ENCODE results near the gene HS3ST3A1. TPM values are rescaled to one million over a fixed set of nuclear protein-coding genes. Genes with fewer than 3 reads are reported as not detected.

The HS3ST3A1 gene
- total RNA-seq, 2 experiments from 2014 or later = 0.21 TPM; not detected in 1

DNA sequence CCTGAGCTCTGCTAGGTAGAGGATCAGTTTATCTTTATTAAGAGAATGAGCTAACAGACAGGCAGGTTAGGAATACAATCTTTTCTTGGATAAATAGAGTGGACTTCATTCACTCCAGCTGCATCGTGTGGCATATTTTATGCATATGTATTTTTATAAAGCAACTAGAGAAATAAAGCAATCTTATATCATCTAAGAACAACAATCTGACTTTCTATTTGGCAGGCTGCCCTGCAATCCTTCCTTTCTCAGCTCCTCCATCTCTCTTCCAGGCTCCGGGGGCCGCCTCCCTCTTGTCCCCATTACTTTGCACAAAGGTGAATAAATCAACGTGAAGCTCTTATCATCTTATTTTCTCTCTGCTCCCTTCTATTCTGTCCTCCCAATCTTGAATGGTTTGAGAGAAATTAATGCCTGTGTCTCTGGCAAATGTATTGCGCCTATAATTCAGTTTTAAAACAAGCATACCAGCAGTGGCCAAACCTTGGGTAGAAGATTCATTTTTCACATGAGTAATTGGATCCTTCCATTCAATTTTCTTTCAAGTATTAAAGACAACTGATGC, 64.5 kb downstream of the HS3ST3A1 start:
- Mint-ChIP-seq H3K27me3 (no peaks in the 10 kb centered on the region), H3K4me1 (no peaks in the 10 kb centered on the region), H3K4me3 (no peak overlapping the region), H3K36me3 (no peaks in the 10 kb centered on the region), H3K27ac (no peak overlapping the region), H3K9me3 (ENCODE audit: low read depth) (no peaks in the 10 kb centered on the region)
- CTCF ChIA-PET = no interaction called here
- ATAC-seq (no peak), DNase-seq (no peak)

DNA sequence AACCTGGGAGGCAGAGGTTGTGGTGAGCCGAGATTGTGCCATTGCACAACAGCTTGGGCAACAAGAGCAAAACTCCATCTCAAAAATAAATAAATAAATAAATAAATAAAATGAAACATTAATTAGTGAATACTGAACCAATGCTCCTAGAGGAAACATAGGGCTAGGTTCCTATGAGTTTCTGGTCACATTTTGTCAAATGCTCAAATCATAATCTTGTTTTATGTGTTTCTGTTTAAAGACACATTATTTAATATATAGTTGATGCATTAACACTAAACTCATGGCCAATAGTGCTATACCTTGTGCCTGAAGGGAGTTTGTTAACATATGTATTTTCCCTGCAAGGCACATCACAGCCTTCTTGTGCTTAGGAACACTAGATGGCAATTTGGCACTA, 66.8 kb downstream of the HS3ST3A1 start:
- CTCF ChIA-PET = no interaction called here
- Mint-ChIP-seq H3K27ac (no peak overlapping the region), H3K27me3 (peaks cover 3% of the 10 kb centered on the region), H3K36me3 (no peaks in the 10 kb centered on the region), H3K4me1 (no peaks in the 10 kb centered on the region), H3K9me3 (ENCODE audit: low read depth) (no peaks in the 10 kb centered on the region), H3K4me3 (no peak overlapping the region)
- DNase-seq = no peak
- ATAC-seq = no peak

DNA sequence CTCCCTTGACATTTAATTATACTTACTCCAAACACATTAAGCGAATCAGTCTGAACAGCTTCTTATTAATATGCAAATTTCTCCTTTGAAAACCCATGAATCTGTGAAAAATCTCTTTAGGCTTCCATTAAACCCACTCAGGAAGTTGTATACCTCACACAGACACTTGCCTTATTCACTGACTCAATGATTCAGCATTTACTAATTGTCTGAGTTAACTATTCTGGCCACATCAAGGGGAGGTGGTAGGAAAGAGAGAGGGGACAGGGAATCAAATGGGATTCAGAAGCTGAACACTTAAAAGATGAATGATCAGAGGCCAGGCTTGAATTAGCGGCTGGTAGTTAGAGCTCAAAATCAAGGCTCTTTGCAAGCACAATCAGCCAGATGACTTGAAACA, 70.0 kb downstream of the HS3ST3A1 start:
- no peak for ATAC-seq
- Mint-ChIP-seq H3K27me3 (peaks cover 3% of the 10 kb centered on the region), H3K9me3 (ENCODE audit: low read depth) (no peaks in the 10 kb centered on the region), H3K4me3 (no peak overlapping the region), H3K36me3 (no peaks in the 10 kb centered on the region), H3K4me1 (no peaks in the 10 kb centered on the region), H3K27ac (no peak overlapping the region)
- CTCF ChIA-PET = no interaction called here
- DNase-seq = no peak

DNA sequence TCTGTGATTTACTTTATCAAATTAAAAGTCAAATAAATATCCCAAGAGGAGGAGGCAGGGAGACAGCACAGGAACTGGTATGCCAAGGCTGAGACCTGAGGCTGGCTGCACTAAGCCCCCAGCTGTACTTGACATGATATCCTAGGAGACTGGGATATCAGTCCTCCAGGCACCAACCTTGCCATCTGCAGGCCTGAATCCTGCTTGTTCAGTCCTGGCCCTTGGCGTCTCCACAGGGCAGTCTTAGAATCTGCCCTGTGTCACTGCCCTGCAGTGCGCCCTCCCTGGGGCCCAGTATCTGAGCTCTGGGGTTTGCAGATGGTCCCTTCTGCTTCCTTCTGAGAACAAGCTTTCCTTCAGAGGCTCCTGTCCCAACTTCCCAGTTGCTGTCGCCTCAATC, 75.9 kb downstream of the HS3ST3A1 start:
- no peaks in the 10 kb centered on the region for H3K4me1 Mint-ChIP-seq
- no peak for ATAC-seq
- peaks cover 4% of the 10 kb centered on the region for H3K27me3 Mint-ChIP-seq
- CTCF ChIA-PET = no interaction called here
- no peak for DNase-seq
- H3K36me3 Mint-ChIP-seq = no peaks in the 10 kb centered on the region
- no peak overlapping the region for H3K27ac Mint-ChIP-seq
- no peaks in the 10 kb centered on the region for H3K9me3 Mint-ChIP-seq (ENCODE audit: low read depth)
- no peak overlapping the region for H3K4me3 Mint-ChIP-seq

DNA sequence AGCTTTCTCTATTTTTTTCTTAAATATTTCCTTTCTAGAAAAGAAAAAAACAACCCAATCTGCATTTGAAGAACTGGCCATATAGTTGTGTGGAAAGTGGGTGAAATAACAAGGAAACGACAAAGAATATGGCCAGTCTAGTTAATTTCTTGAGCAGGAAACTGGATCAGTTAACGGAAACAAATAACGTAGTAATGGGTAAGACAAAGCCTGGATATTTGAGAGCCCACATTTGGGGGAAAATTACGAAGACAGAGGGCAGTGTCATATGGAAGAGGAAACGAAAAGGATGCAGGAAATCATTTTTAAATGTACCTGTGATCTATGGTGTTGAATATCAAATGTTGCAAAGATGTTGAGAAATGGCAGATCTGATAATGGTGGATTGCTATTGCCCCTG, 78.6 kb downstream of the HS3ST3A1 start:
- CTCF ChIA-PET = no interaction called here
- Mint-ChIP-seq H3K9me3 (ENCODE audit: low read depth) (no peaks in the 10 kb centered on the region), H3K27me3 (peaks cover 2% of the 10 kb centered on the region), H3K4me1 (no peaks in the 10 kb centered on the region), H3K4me3 (no peak overlapping the region), H3K36me3 (no peaks in the 10 kb centered on the region), H3K27ac (no peak overlapping the region)
- DNase-seq (no peak), ATAC-seq (no peak)

DNA sequence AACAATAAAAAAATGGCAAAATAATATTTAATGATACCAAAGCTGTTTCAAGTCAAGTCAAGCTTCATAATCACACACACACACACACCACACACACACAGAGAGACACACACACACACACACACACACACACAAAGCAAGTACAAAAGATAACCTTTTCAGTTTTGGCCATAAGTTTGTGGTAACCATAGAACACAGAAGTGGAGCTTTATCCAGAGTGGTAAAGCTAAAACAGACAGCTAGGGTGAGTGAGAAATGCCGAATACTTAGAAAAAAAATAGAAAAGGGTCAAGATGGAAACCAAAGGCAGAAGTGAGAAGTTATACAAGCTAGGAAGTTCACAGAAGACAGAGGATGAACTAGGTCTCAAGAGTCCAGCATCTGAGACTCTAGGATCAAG, 79.0 kb downstream of the HS3ST3A1 start:
- Mint-ChIP-seq H3K9me3 (ENCODE audit: low read depth) (no peaks in the 10 kb centered on the region), H3K4me1 (no peaks in the 10 kb centered on the region), H3K4me3 (no peak overlapping the region), H3K36me3 (no peaks in the 10 kb centered on the region), H3K27ac (no peak overlapping the region), H3K27me3 (peaks cover 2% of the 10 kb centered on the region)
- CTCF ChIA-PET = no interaction called here
- ATAC-seq (no peak), DNase-seq (no peak)

DNA sequence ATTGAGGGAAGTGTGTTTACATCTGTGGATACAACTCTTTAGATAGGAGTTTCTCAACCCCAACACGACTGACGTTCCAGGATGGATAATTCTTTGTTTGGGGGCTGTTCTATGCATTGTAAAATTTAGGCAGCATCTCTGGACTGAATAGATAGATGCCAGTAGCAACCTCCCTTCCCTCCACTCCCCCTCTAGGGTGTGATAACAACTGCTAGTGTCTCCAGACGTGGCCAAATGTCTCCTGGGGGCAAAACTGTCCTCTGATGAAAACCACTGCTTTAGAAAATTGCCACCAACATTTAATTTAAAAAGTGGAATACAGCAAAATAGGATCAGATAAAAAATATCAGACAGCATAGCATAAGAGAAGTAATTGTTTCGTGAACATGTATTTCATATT, 79.9 kb downstream of the HS3ST3A1 start:
- H3K36me3 Mint-ChIP-seq = no peaks in the 10 kb centered on the region
- H3K4me1 Mint-ChIP-seq = no peaks in the 10 kb centered on the region
- CTCF ChIA-PET = no interaction called here
- no peak overlapping the region for H3K4me3 Mint-ChIP-seq
- H3K27me3 Mint-ChIP-seq = peaks cover 2% of the 10 kb centered on the region
- H3K9me3 Mint-ChIP-seq (ENCODE audit: low read depth) = no peaks in the 10 kb centered on the region
- DNase-seq (no peak), ATAC-seq (no peak)
- H3K27ac Mint-ChIP-seq = no peak overlapping the region

DNA sequence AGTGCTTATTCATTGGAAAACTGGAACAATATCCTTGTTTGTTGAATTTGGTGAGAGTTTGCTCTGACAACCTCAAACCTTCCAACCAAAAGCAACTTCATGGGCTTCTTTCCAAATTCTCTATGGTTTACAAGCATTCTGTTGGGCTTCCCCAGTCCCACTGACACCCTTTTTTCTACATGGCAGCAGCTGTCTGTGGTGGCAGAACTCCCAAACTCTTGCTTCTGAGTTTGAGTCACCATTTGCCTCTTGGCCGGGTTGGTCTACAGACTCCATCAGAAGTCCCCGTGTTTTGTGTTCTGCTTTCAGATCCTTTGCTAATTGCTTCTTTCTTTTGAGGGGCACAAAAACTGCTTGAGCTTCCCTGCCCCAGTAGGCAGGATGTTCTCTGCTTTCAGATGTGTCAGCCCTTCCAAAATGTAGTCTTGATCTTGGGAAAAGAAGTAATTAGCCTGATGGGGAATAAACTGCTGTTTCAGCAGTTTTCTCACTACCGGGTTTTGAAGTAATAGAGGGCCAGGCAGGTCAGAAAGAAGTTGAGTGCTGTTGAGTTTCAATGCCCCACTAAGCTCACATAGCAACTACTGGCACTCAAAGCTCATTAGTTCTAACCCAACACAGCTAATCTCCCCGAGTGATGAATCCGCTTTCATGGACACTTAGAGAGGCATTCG, 80.7 kb downstream of the HS3ST3A1 start:
- Mint-ChIP-seq H3K36me3 (no peaks in the 10 kb centered on the region), H3K9me3 (ENCODE audit: low read depth) (no peaks in the 10 kb centered on the region), H3K27me3 (peaks cover 2% of the 10 kb centered on the region), H3K27ac (no peak overlapping the region), H3K4me1 (no peaks in the 10 kb centered on the region), H3K4me3 (no peak overlapping the region)
- CTCF ChIA-PET = no interaction called here
- DNase-seq (no peak), ATAC-seq (no peak)

DNA sequence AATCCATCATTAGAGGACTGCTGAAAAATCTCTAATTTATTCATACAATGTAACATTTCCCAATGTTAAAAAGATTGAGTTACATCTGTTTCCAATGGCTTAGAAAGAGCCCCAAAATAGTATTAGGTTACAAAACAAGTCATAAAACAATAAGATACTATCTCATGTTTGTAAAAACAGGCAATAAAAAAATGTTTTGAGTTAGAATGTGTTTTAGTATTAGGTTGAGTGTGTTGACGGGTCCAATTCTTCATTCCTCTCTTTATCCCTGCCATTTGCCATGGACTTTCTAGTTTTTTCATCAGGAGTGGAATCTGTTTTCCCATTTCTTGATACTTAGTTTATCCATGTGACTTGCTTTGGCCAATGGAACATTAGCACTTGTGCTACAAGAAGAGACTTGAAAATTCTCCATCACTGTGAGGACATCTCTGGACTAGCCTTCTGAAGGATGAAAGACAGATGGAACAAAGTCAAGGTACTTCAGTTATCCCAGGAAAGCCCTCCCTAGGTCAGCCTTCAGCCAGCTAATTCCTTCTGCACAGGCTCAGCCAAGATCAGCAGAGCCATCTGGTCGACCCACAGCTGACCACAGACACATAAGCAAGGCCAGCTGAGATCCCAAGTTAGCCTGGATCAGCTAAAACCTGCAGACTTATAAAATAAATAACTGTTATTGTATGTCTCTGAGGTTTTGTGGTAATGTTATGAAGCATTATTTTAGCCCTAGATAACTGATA, 83.3 kb downstream of the HS3ST3A1 start:
- H3K4me3 Mint-ChIP-seq = no peak overlapping the region
- ATAC-seq = no peak
- peaks cover 2% of the 10 kb centered on the region for H3K27me3 Mint-ChIP-seq
- CTCF ChIA-PET = no interaction called here
- H3K4me1 Mint-ChIP-seq = no peaks in the 10 kb centered on the region
- no peaks in the 10 kb centered on the region for H3K9me3 Mint-ChIP-seq (ENCODE audit: low read depth)
- DNase-seq = no peak
- H3K27ac Mint-ChIP-seq = no peak overlapping the region
- no peaks in the 10 kb centered on the region for H3K36me3 Mint-ChIP-seq

DNA sequence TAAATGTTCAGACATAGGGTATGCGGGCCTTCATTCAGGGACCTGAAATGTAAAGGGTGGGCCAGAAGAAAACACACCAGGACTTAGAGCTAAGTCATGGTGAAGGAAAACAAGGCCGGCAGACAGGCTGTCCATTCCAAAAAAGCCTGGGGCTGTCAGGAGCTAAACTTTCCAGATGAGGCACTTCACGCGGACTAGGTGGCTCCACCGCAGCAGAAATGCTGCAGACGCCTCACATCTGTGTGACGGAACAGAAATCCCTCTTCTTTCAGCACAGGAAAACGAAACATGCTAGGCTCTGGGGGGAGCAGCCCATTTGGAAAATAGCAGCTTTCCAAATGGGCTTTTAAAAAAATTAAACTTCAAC, 88.7 kb downstream of the HS3ST3A1 start:
- peaks cover 13% of the 10 kb centered on the region for H3K27me3 Mint-ChIP-seq
- CTCF ChIA-PET = no interaction called here
- ATAC-seq (no peak), DNase-seq (no peak)
- H3K4me3 Mint-ChIP-seq = no peak overlapping the region
- peaks cover 2% of the 10 kb centered on the region for H3K9me3 Mint-ChIP-seq (ENCODE audit: low read depth)
- H3K36me3 Mint-ChIP-seq = peaks cover 2% of the 10 kb centered on the region
- no peak overlapping the region for H3K27ac Mint-ChIP-seq
- peaks cover 10% of the 10 kb centered on the region for H3K4me1 Mint-ChIP-seq

DNA sequence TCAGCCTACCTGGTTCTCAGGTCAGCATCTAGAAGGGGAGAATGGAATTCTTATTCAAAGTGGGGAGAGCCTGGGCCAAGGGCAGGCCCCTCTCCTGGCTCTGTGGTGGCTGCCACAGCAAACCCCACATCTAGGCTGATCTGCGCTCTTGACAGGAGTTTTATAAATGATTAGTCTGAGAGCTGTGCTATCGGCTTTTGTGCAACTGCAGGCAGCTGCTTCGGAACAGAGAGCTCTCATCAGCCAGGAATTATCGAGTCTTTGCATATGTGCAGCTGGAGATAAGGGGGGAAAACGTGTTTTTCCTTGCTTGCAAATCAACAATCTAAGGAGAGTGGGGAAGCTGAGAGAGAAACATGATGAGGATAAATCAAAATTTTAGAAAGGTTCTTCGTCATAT, 91.7 kb downstream of the HS3ST3A1 start:
- peaks cover 13% of the 10 kb centered on the region for H3K27me3 Mint-ChIP-seq
- CTCF ChIA-PET = no interaction called here
- H3K4me1 Mint-ChIP-seq = peaks cover 10% of the 10 kb centered on the region
- peaks cover 2% of the 10 kb centered on the region for H3K36me3 Mint-ChIP-seq
- no peak overlapping the region for H3K4me3 Mint-ChIP-seq
- H3K9me3 Mint-ChIP-seq (ENCODE audit: low read depth) = peaks cover 2% of the 10 kb centered on the region
- ATAC-seq (no peak), DNase-seq (no peak)
- H3K27ac Mint-ChIP-seq = no peak overlapping the region

DNA sequence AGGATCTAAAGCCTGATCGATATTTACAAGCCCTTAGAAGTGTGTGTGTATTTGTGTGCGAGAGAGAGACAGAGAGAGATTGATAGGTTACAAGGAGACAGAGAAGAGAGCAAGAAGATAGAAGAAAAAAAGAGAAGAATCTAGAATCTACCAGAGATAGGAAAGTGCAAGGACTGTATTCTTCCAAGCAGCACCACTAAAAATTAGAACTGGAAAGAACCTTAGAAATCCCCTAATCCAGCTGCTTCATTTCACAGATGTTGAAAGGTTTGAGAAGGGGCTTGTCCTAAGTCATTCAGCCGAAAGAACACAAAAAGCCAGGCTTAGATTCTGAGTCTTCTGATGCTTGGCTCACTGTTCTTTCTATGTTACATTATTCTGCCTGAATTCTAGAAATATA, 92.2 kb downstream of the HS3ST3A1 start:
- DNase-seq (no peak), ATAC-seq (no peak)
- Mint-ChIP-seq H3K27ac (no peak overlapping the region), H3K9me3 (ENCODE audit: low read depth) (peaks cover 2% of the 10 kb centered on the region), H3K36me3 (peaks cover 2% of the 10 kb centered on the region), H3K27me3 (peaks cover 13% of the 10 kb centered on the region), H3K4me3 (no peak overlapping the region), H3K4me1 (peaks cover 10% of the 10 kb centered on the region)
- CTCF ChIA-PET = no interaction called here

DNA sequence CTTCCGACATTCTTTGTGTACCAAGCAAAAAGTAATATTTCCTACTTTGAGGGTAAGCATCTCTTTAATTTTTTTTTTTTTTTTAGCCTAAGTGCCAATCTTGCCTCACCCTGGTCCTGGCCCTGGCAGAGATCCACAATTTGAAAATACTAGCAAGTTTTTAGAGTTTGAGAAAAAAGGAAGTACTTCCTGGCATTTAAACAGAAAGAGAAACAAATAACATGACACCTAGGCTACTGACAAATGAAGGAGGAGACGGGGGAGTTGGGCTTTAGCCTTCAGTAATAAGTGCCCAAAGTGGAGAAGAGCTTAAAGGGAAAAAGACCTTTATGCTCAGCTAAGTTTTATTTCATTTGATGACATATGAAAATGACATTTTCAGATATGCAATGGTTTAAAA, 92.8 kb downstream of the HS3ST3A1 start:
- Mint-ChIP-seq H3K9me3 (ENCODE audit: low read depth) (peaks cover 2% of the 10 kb centered on the region), H3K36me3 (peaks cover 2% of the 10 kb centered on the region), H3K4me1 (peaks cover 10% of the 10 kb centered on the region), H3K4me3 (no peak overlapping the region), H3K27ac (peak overlapping the region; percentile 34), H3K27me3 (peaks cover 13% of the 10 kb centered on the region)
- no peak for ATAC-seq
- no peak for DNase-seq
- CTCF ChIA-PET = no interaction called here

DNA sequence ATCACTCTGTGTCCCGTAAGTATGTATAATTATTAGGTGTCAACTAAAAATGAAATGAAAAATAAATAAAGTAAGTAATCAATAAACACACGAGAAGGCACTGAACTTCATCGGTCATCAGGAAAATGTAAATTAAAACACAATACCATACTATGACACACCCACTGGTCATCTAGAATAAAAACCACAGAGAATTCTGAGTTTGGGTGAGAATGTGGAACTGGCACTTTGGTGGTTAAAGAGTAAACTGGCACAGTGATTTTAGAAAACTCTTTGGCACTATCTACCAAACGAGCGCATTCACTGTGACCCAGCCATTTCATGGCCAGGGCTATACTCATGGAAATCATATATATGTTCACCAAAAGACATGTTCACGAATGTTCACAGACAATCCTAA, 98.2 kb downstream of the HS3ST3A1 start:
- H3K27me3 Mint-ChIP-seq = no peaks in the 10 kb centered on the region
- ATAC-seq (no peak), DNase-seq (no peak)
- no peak overlapping the region for H3K4me3 Mint-ChIP-seq
- H3K27ac Mint-ChIP-seq = no peak overlapping the region
- no peaks in the 10 kb centered on the region for H3K36me3 Mint-ChIP-seq
- CTCF ChIA-PET = no interaction called here
- H3K4me1 Mint-ChIP-seq = no peaks in the 10 kb centered on the region
- H3K9me3 Mint-ChIP-seq (ENCODE audit: low read depth) = no peaks in the 10 kb centered on the region
